ENCODE measurements around the gene VILL. TPM values are rescaled to one million over a fixed set of nuclear protein-coding genes. Genes with fewer than 3 reads are reported as not detected.

Gene VILL
- total and polyA plus RNA-seq, 2 donors (not counting 3 experiments of a cell fraction or from before 2014, with no cell fraction given), result 9.0 to 10.0 TPM

GRCh38 chr3:37991109-37991508, 523 bp downstream of the VILL start:
- Histone ChIP-seq H3K9ac (replicated peaks; ENCODE audit: extremely low read depth, insufficient read depth, low read length) (no peak overlapping the region), H3K4me1 (ENCODE audit: control insufficient read depth, extremely low read depth, insufficient read depth, low read length) (peaks cover 10% of the 10 kb centered on the region), H3K4me2 (ENCODE audit: insufficient read depth, low read length) (no peak overlapping the region), H3K36me3 (ENCODE audit: control insufficient read depth in 2 of 2, extremely low read depth in 1 of 2, insufficient read depth in 2 of 2, low read length in 2 of 2) (no peaks in the 10 kb centered on the region), H3K27ac (ENCODE audit: insufficient read depth, low read depth, low read length) (no peak overlapping the region), H4K20me1 (replicated peaks; ENCODE audit: control insufficient read depth, extremely low read depth, insufficient read depth, low read length) (no peaks in the 10 kb centered on the region), H3K4me3 (replicated peaks in 1 of 3; ENCODE audit: insufficient read depth in 1 of 3, low read depth in 1 of 3, low read length in 3 of 3) (no peak overlapping the region), H2AFZ (ENCODE audit: low read depth, low read length) (no peak overlapping the region), H3K9me1 (replicated peaks; ENCODE audit: control insufficient read depth, extremely low read depth, insufficient read depth, low read length) (no peaks in the 10 kb centered on the region), H3K9me3 (replicated peaks; ENCODE audit: control insufficient read depth, insufficient read depth, low read length) (no peaks in the 10 kb centered on the region), H3K27me3 (ENCODE audit: control insufficient read depth in 2 of 2, insufficient read depth in 2 of 2, low read length in 2 of 2) (no peaks in the 10 kb centered on the region), H3K79me2 (ENCODE audit: control insufficient read depth, insufficient read depth, low read length) (no peaks in the 10 kb centered on the region)
- DNase-seq (ENCODE audit: low read depth, low spot score) (no peak), FAIRE-seq (no peak)
- CTCF ChIA-PET, result no interaction called here
- dilution Hi-C loops (cut with MboI; ENCODE audit: extremely low pct_ligation_motif_present, low sequenced_read_pairs) (no loop called here), intact Hi-C loops (cut with micrococcal nuclease) (no loop called here)
- no TSS peak for BruUV-seq (replicated peaks)
- TF ChIP-seq MAX (IDR thresholded peaks at IDR 0.05; ENCODE audit: insufficient read depth, insufficient read length) (no peak), CTCF (IDR thresholded peaks at IDR 0.05; ENCODE audit: extremely low read depth in 1 of 2, insufficient read depth in 1 of 2, low read depth in 1 of 2, low read length in 2 of 2) (no peak), JUN (IDR thresholded peaks at IDR 0.05; ENCODE audit: borderline replicate concordance, insufficient read depth, insufficient read length, low read depth) (no peak), MYC (IDR thresholded peaks at IDR 0.05; ENCODE audit: low read depth, low read length) (no peak), GATA2 (IDR thresholded peaks at IDR 0.05; ENCODE audit: insufficient read depth, insufficient read length, low read depth, low read length) (no peak), FOS (IDR thresholded peaks at IDR 0.05; ENCODE audit: borderline replicate concordance, insufficient read depth, low read length) (no peak), POLR2A (IDR thresholded peaks at IDR 0.05; ENCODE audit: low read depth, low read length) (no peak), EZH2 (IDR thresholded peaks at IDR 0.05; ENCODE audit: borderline replicate concordance, low read depth, low read length, severe bottlenecking) (no peak), POLR2AphosphoS5 (IDR thresholded peaks at IDR 0.05; ENCODE audit: insufficient read depth, low read depth, low read length) (no peak)
- POLR2A ChIA-PET, result no interaction called here
